ENCODE measurements around the gene PNRC2.
"Not testable (repeated sequence)": the region's sequence is repeated elsewhere in the genome, so short reads cannot be mapped to it uniquely, and the experiment has no call there.

PNRC2 gene

DNA sequence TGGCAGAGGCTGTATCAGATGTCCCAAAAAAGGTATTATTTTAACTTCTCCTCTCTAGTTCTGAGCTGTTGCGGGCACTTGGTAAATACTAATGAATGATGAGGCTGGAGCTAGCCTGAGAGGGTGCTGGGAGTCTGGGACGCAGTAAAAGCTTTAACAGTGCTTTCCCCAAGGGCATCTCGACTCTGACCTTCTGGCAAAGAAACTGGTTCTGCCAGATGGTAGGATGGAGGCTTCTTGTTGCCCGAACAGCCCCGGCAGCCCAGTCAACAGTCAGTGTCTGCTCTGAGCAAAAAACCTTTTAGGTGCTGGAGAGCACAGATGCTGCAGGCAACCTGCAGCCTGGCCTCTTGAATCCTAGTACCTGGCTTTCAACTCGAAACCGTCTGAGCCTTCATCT, 2.5 kb upstream of the PNRC2 start:
- DNase-seq: no peak

DNA sequence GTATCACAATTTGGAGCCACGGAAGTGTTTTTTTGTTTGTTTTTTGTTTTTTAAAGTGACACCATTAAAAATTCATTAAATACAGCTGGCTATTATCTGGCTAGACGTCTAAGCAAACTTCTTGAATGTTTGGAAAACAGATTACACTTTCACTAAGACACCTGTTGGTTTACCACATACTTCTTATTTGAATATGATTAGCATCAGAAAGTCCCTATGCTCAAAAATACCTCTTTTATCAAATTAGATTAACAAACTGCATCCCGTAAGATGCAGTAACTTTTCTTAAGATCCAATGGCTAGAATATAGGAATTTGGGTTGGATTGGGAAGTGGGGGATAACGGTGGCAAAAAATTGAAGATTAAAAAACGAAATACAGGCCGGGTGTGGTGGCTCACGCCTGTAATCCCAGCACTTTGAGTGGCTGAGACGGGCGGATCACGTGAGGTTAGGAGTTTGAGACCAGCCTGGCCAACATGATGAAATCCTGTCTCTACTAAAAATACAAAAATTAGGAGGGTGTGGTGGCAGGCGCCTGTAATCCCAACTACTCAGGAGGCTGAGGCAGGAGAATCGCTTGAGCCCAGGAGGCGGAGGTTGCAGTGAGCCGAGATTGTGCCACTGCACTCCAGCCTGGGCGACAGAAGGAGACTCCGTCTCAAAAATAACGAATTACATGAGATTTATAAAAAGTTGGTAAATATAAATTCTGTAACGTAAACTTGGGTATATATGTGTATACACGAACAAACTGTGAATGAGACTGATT, 1.4 kb upstream of the PNRC2 start:
- not testable (repeated sequence) for DNase-seq

DNA sequence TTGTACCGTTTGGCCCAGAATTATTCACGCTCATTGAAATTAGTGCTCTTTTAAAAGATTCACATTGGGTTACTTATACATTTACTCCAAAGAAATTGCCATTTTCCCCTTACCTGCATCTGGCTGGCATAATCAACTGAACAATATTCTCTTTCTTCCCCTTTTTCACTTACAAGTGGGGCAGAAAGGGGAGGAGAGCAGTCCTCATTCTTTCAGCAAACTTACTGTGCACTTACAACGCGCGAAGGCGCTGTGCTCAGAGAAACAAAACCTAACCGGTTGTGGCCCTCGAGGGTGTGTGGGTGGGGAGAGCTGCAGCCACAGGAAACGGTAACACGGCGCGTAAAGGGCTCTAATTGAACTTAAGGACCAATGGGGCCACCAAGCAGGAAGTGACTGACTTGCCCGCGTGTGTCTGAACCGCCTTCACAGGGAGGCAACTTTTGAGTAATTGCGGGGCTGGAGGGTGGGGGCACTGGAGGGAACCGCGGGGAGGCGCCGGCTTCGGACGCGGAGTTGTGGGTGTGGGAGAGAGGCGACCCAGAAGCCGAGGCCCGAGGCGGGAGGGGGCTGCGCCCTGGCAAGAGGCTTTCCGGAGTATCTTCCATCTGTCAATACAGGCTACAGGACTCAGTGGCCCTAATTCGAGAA, 693 bp upstream of the PNRC2 start:
- DNase-seq: peak; percentile 97

GRCh38 chr1:23960291-23961020, 828 bp downstream of the PNRC2 start:
- no peak for DNase-seq

GRCh38 chr1:23963617-23964234, 4.1 kb downstream of the PNRC2 start:
- no peak for DNase-seq

- DNase-seq: peak; percentile 36
Measured at GRCh38 chr1:23964235-23964668, 4.6 kb downstream of the PNRC2 start.

DNA sequence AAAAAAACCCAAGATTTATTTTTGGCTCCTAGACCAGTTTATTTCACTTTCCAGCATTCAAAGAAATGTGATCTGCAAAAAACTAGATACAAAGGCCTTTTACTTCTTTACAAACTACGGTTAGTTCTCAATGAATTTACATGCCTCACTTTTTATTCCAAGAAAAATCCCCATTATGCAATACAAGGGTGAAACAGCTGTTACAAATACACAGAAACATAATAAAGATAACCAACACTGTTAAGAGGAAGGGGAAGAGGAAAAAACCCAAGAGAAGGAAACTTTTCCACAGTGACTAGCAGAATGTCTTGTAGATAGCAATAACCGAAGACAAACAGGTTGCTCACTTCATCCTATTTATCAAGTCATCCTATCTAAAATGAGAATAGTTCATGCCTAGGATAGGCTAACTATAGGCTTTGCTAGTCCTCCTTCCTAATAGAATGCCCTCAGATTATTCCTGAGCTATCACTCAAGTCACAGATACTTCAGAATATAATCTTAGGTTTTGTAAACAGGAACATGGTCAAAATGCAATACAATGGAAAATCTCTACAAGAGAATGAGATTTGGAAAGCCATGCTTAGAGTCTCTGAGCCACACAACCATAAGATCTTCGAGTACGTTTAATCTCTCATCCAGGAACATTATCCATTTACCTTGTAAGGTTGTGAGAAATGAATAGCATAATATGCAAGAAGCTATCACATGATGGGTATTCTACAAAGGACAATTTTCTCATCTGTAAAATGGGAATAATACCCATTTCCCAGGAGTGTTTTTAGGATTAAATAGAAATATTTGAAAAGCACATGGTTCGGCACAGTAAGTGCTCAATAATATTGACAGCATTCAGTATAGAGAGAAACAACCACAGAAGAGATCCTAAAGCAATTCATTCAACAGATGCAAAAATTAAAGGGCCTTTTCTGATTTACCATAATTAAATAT, 5.4 kb downstream of the PNRC2 start:
- no peak for DNase-seq

DNA sequence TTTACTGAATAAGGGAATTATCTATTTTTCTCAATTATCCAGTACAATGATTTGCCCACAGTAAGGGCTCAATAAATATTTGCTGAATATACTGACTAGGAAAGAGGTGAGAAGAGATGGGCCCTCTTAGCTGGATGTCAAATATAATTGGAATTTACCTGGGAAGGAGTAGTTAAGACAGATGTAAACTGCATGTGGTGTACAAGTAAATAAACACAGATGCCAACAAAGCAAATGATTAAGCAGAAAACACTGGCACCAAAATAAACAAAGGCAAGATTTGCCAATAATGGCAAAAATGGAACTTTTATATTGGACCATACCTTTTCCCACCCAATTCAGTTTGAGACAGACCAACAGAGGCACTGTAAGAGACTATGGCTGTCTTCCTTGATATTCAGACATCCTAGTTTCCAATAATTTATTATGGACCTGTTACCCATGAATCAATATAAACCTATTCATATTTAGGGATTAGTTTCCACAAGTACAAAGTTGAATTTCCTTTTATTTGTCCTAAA, 7.4 kb downstream of the PNRC2 start:
- DNase-seq: no peak

- no peak for DNase-seq
Measured at GRCh38 chr1:23967871-23968270, 8.2 kb downstream of the PNRC2 start.

GRCh38 chr1:23977187-23977853, 17.7 kb downstream of the PNRC2 start:
- DNase-seq: no peak

DNA sequence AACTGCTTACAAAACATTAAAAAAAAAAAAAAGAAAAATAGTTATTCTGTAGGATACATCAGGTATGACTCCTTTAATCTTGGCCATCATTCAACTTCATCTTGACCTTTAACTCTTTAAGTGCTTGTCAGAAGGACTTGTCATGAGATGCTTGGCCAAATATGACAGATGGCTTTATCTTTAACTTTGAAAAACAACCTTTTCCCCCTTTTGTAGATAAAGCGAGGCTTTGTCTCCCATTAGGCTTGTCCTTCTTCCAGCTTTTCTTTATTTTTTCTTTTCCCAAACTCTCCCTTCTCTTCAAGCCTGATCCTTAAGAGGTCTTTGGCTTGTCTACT, 18.2 kb downstream of the PNRC2 start:
- DNase-seq: no peak

DNA sequence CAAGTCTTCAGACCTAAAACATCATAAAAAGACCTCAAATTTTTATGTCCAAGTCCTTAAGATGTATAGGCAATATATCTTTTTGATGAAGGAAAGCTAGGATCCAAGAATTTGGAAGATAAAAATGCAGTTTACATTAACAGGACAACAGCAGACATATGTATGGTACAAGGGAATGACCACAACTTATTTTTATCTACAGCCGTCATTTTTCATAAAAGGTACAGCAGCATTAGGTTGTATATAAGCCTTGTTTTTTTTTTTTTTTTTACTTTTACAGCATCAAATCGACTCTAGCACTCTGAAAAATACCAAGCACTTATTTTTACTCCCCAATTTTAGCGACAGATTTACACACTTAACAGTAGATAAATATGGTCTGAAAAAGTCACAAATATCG, 19.2 kb downstream of the PNRC2 start:
- no peak for DNase-seq

- no peak for DNase-seq
Measured at GRCh38 chr1:23979387-23979880, 19.8 kb downstream of the PNRC2 start.

DNA sequence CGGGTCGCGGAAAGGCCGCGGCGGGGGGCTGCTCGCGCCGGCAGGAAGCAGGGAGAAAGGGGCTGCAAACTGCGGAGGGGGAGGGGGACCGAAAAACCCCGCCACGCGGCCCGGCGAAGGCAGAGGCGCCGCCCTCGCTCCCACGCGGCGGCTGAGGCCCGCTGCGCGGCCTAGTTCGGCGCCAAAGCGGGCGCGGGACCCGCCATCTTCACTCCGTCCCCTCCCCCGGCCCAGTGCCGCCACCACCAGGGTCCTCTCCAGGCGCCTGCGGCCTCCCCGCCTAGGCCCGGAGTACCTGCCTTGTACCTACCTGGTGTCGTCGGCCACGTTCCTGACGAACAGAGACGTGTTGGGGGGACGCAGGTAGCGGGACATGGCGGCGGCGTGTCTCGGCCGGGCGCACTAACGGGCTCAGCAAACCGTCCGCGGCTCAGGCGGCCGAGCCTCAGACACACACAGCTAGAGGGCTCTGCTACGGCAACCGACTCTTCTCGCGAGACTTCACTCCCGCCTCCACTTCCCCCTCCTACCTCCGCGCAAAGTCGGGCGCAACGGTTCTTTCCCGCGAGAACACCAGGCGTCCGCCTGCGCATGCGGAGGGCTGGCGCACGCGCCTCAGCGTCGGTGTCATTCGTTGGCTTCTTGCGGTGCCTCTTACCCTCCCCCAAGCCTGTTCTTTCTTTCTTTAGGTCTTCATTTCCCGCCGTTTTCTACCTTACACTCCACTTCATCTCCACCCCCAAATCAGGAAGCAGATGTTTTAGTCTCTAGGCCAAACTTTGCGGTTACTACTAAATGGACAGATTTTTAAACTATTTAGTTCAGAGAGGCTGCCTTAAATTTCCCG, 20.5 kb downstream of the PNRC2 start, which contains the start of gene SRSF10:
SRSF10 (minus strand) TSS at position 447 of the 847 bp plus-strand sequence; CDS start at position 375, 72 bp downstream.
- peak; percentile 99 for DNase-seq

GRCh38 chr1:23980728-23981070, 21.1 kb downstream of the PNRC2 start:
- DNase-seq: peak; percentile 55

GRCh38 chr1:23984417-23985186, 25.0 kb downstream of the PNRC2 start:
- no peak for DNase-seq

- DNase-seq: not testable (repeated sequence)
Measured at GRCh38 chr1:23987038-23987437, 27.4 kb downstream of the PNRC2 start.

DNA sequence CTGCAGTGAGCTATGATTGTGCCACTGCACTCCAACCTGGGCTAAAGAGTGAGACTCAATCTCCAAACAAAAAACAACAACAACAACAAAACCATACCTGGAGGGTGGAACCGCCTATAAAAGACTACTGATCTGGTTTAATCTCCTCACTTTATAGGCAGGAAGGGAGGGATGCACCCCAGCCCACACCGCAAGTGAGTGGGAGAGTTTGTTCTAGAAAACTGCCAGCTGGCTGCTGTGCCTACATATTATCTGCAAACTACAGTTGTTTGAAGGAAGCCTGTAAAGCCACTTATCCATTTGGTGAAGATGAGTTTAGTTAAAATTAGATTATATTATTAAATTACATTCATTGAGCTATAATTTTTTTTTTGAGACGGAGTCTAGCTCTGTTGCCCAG, 29.6 kb downstream of the PNRC2 start:
- no peak for DNase-seq

- DNase-seq: not testable (repeated sequence)
Measured at GRCh38 chr1:23992011-23992410, 32.4 kb downstream of the PNRC2 start.
